Activated CD8-positive, alpha-beta T cell treated with anti-CD3 and anti-CD28 coated beads, Interleukin-2, amount 10 ng/mL, durations not matched to agents 7 days and 5 days (primary cell): ENCODE data around the gene SPSB1. TPM values are rescaled to one million over a fixed set of nuclear protein-coding genes. Genes with fewer than 3 reads are reported as not detected.

Experiments
- ATAC-seq: fragments of 150-1000 bp; cut with Tn5 transposase; one replicate; pipeline ENCODE4 v1.10.0; 2021; ENCODE audit warnings: moderate library complexity
- CTCF ChIA-PET: fragments of 350-600 bp; sonication (Branson Sonifier 250); formaldehyde crosslinking; loops from one replicate; lab custom pipeline; 2021; ENCODE audit warnings: antibody characterized with exemption; lab: Charles Lee
- POLR2A ChIA-PET: fragments of 350-600 bp; sonication (Branson Sonifier 250); formaldehyde crosslinking; loops from one replicate; lab custom pipeline; 2021; ENCODE audit warnings: antibody characterized with exemption; lab: Charles Lee
- DNase-seq: peaks from one replicate; pipeline ENCODE4 v3.0.0-alpha.2; 2020
- H3K27ac Mint-ChIP-seq: one replicate; pipeline ENCODE4 v1.8.0; 2021; ENCODE audit warnings: mild to moderate bottlenecking, mixed read lengths
- H3K27me3 Mint-ChIP-seq: one replicate; pipeline ENCODE4 v1.8.0; 2021; ENCODE audit warnings: low read depth, mixed read lengths
- H3K36me3 Mint-ChIP-seq: one replicate; pipeline ENCODE4 v1.8.0; 2021; ENCODE audit warnings: low read depth, mixed read lengths
- H3K4me1 Mint-ChIP-seq: one replicate; pipeline ENCODE4 v1.8.0; 2021; ENCODE audit warnings: low read depth, mixed read lengths
- H3K4me3 Mint-ChIP-seq: one replicate; pipeline ENCODE4 v1.8.0; 2021; ENCODE audit warnings: mild to moderate bottlenecking, mixed read lengths
- H3K9me3 Mint-ChIP-seq: one replicate; pipeline ENCODE4 v1.8.0; 2022; ENCODE audit warnings: mixed read lengths; ENCODE audit not compliant: insufficient read depth
- total RNA-seq, 2 experiments: library from RNA; stranded (reverse); gene quantifications; one replicate each; pipeline ENCODE4 v1.2.3, GENCODE V29; 2021

SPSB1 gene
- total RNA-seq, 2 experiments from 2014 or later = 1.1 TPM

- ChIA-PET CTCF (no interaction called here), POLR2A (no interaction called here)
- ATAC-seq (no peak), DNase-seq (no peak)
- Mint-ChIP-seq H3K27ac (no peak overlapping the region), H3K27me3 (no peaks in the 10 kb centered on the region), H3K36me3 (no peaks in the 10 kb centered on the region), H3K4me1 (no peaks in the 10 kb centered on the region), H3K9me3 (no peaks in the 10 kb centered on the region), H3K4me3 (no peak overlapping the region)
These were observed 48.7 kb downstream of the SPSB1 start for GRCh38 chr1:9341301-9341845.

GRCh38 chr1:9343269-9343668, 50.6 kb downstream of the SPSB1 start:
- DNase-seq (no peak), ATAC-seq (no peak)
- Mint-ChIP-seq H3K9me3 (no peaks in the 10 kb centered on the region), H3K4me3 (no peak overlapping the region), H3K4me1 (no peaks in the 10 kb centered on the region), H3K36me3 (no peaks in the 10 kb centered on the region), H3K27me3 (no peaks in the 10 kb centered on the region), H3K27ac (no peak overlapping the region)
- POLR2A ChIA-PET = no interaction called here
- CTCF ChIA-PET = no interaction called here

- POLR2A ChIA-PET = no interaction called here
- Mint-ChIP-seq H3K4me1 (no peaks in the 10 kb centered on the region), H3K9me3 (no peaks in the 10 kb centered on the region), H3K27ac (no peak overlapping the region), H3K4me3 (no peak overlapping the region), H3K27me3 (no peaks in the 10 kb centered on the region), H3K36me3 (no peaks in the 10 kb centered on the region)
- CTCF ChIA-PET = no interaction called here
- DNase-seq (no peak), ATAC-seq (no peak)
These were observed 51.9 kb downstream of the SPSB1 start for GRCh38 chr1:9344426-9345200.

- no peaks in the 10 kb centered on the region for H3K36me3 Mint-ChIP-seq
These were observed 52.8 kb downstream of the SPSB1 start for GRCh38 chr1:9345471-9345870.

GRCh38 chr1:9345922-9346321, 53.2 kb downstream of the SPSB1 start:
- CTCF ChIA-PET = no interaction called here

More at GRCh38 chr1:9345471-9345870, 52.8 kb downstream of the SPSB1 start:
- Mint-ChIP-seq H3K27me3 (no peaks in the 10 kb centered on the region), H3K27ac (no peak overlapping the region), H3K4me3 (no peak overlapping the region), H3K4me1 (no peaks in the 10 kb centered on the region), H3K9me3 (no peaks in the 10 kb centered on the region)
- DNase-seq (no peak), ATAC-seq (no peak)
- ChIA-PET POLR2A (no interaction called here), CTCF (no interaction called here)

GRCh38 chr1:9346566-9346965, 53.9 kb downstream of the SPSB1 start:
- H3K9me3 Mint-ChIP-seq = no peaks in the 10 kb centered on the region
- POLR2A ChIA-PET = no interaction called here

More at GRCh38 chr1:9345922-9346321, 53.2 kb downstream of the SPSB1 start:
- Mint-ChIP-seq H3K27me3 (no peaks in the 10 kb centered on the region), H3K4me1 (no peaks in the 10 kb centered on the region), H3K9me3 (no peaks in the 10 kb centered on the region), H3K36me3 (no peaks in the 10 kb centered on the region), H3K27ac (no peak overlapping the region), H3K4me3 (no peak overlapping the region)
- POLR2A ChIA-PET = no interaction called here
- DNase-seq = no peak
- ATAC-seq = no peak

GRCh38 chr1:9347095-9347850, 54.6 kb downstream of the SPSB1 start:
- no peak overlapping the region for H3K27ac Mint-ChIP-seq
- POLR2A ChIA-PET = no interaction called here
- no peak overlapping the region for H3K4me3 Mint-ChIP-seq
- no peaks in the 10 kb centered on the region for H3K36me3 Mint-ChIP-seq
- H3K4me1 Mint-ChIP-seq = no peaks in the 10 kb centered on the region
- H3K27me3 Mint-ChIP-seq = no peaks in the 10 kb centered on the region
- DNase-seq (no peak), ATAC-seq (no peak)
- H3K9me3 Mint-ChIP-seq = no peaks in the 10 kb centered on the region
- CTCF ChIA-PET = no interaction called here

More at GRCh38 chr1:9346566-9346965, 53.9 kb downstream of the SPSB1 start:
- DNase-seq (no peak), ATAC-seq (no peak)
- H3K4me1 Mint-ChIP-seq = no peaks in the 10 kb centered on the region
- H3K4me3 Mint-ChIP-seq = no peak overlapping the region
- H3K36me3 Mint-ChIP-seq = no peaks in the 10 kb centered on the region
- H3K27me3 Mint-ChIP-seq = no peaks in the 10 kb centered on the region
- CTCF ChIA-PET = no interaction called here
- no peak overlapping the region for H3K27ac Mint-ChIP-seq

- DNase-seq (no peak), ATAC-seq (no peak)
- no peaks in the 10 kb centered on the region for H3K27me3 Mint-ChIP-seq
- no peak overlapping the region for H3K4me3 Mint-ChIP-seq
- H3K9me3 Mint-ChIP-seq = no peaks in the 10 kb centered on the region
- ChIA-PET CTCF (no interaction called here), POLR2A (no interaction called here)
- H3K27ac Mint-ChIP-seq = no peak overlapping the region
- no peaks in the 10 kb centered on the region for H3K4me1 Mint-ChIP-seq
- H3K36me3 Mint-ChIP-seq = no peaks in the 10 kb centered on the region
These were observed 56.7 kb downstream of the SPSB1 start for GRCh38 chr1:9349331-9349851.

GRCh38 chr1:9350013-9350908, 57.6 kb downstream of the SPSB1 start:
- Mint-ChIP-seq H3K36me3 (no peaks in the 10 kb centered on the region), H3K9me3 (no peaks in the 10 kb centered on the region), H3K4me1 (no peaks in the 10 kb centered on the region), H3K27me3 (no peaks in the 10 kb centered on the region), H3K27ac (no peak overlapping the region), H3K4me3 (no peak overlapping the region)
- DNase-seq = no peak
- ATAC-seq = no peak
- ChIA-PET CTCF (no interaction called here), POLR2A (no interaction called here)

GRCh38 chr1:9350960-9351359, 58.3 kb downstream of the SPSB1 start:
- Mint-ChIP-seq H3K27ac (no peak overlapping the region), H3K4me3 (no peak overlapping the region), H3K4me1 (no peaks in the 10 kb centered on the region), H3K9me3 (no peaks in the 10 kb centered on the region), H3K27me3 (no peaks in the 10 kb centered on the region), H3K36me3 (no peaks in the 10 kb centered on the region)
- no peak for ATAC-seq
- ChIA-PET POLR2A (no interaction called here), CTCF (no interaction called here)
- no peak for DNase-seq

GRCh38 chr1:9351654-9352271, 59.1 kb downstream of the SPSB1 start:
- ChIA-PET CTCF (no interaction called here), POLR2A (no interaction called here)
- no peak overlapping the region for H3K4me3 Mint-ChIP-seq
- no peaks in the 10 kb centered on the region for H3K27me3 Mint-ChIP-seq
- H3K9me3 Mint-ChIP-seq = no peaks in the 10 kb centered on the region
- ATAC-seq (no peak), DNase-seq (no peak)
- H3K4me1 Mint-ChIP-seq = no peaks in the 10 kb centered on the region
- H3K27ac Mint-ChIP-seq = no peak overlapping the region
- no peaks in the 10 kb centered on the region for H3K36me3 Mint-ChIP-seq
